Stimulated activated CD8-positive, alpha-beta memory T cell treated with anti-CD3 and anti-CD28 coated beads, Interleukin-7, amount 100 ng/mL, for 24 hours (primary cell): ENCODE measurements around the gene NEO1.
"Not testable (repeated sequence)": the region's sequence is repeated elsewhere in the genome, so short reads cannot be mapped to it uniquely, and the experiment has no call there.

Experiments used
- DNase-seq: peaks from one replicate; pipeline ENCODE4 v3.0.0-alpha.2; 2020; ENCODE audit warnings: low read depth

The NEO1 gene

DNA sequence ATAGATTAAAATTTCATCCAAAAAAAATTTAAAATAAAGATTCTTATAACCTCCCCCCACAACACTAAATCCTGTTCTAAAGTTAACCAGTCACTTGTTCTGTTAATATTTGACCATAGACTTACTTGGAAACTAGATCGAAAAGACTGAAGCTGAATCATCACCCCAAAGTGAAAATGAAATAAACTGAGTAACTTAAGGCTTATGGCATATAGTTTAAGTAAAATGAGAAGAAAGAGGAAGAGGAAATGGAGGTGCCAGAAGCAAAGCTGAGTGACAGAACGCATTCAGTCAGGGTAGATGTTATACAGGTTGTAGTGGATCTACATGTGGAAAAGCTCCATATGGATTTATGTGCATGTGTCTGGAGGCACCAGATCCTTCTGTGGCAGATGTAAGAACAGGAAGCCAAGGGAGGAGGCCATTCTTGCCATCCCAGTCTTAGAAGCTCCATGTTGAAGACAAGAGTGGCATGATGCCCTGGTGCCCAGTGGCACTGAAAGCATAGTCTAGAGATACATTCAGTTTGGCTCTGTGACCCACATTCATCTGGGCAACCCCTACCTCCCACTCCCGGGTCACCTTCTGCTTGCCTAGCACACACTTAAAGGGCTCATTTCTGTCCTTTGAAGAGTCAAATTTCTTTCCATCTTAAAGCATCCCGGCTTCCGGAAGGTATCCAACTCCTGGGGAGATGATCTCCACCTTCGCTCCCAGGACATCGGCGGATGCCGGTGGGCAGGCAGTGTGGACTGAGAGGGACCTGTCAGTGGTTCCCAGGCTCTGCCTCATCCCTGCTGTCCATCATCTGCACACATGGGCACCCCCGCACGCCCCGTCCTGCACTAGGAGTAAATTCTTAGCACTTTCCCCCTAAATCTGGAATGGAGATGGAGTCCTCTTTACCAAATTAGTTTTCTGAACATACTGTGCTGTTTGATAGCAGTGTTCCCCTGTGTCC, 90.8 kb downstream of the NEO1 start:
- DNase-seq, result no peak

DNA sequence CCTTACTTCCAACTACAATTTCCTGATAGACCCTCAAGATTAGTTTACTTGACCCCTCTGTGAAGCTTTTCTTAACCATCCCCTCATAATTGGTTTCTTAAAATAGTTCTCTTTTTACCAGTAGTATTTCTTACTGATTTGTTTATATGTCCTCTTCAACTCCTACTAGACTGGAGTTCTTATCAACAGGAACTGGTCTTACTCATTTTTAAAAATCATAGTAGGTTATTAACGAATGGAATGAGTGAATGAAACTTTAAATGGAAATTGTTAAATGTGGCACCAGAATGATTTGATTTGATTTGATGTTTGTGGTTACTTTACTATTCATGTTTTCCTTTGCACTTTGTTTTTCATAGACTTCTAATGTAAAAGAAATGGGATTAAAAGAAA, 91.5 kb downstream of the NEO1 start:
- no peak for DNase-seq

DNA sequence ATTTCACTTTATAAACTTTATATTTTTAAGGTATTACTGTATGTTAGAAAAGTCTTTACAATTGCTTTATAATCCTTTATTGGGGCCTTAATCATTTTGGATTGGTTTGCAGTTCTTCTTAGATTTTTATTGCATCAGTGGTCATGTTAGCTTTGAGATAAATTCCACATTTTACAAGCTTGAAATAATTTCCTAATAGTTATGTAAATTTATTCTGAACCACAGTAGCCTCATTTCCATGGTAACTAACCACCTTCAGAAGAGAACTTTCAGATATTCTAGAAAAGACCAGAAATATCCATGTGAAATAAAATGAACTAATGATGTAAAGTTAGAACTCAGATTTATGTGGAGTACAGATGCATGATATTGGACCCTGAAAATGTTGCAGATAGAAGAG, 94.2 kb downstream of the NEO1 start:
- DNase-seq, result no peak

DNA sequence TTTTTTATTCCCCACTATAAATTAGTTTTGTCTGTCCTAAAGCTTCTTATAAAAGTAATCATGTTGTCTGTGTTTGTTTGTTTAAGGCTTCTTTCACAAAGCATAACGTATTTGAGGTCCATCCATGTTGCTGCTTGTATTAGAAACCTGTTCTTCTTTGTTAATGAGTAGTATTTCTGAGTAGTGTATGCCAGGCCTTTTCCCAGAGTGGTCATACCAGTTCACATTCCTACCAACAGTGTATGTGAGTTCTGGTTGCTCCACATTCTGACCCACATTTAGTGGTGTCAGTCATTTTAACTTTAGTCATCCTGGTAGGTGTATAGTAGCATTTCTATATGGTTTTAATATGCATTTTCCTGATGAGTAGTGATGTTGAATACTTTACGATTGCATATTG, 98.6 kb downstream of the NEO1 start:
- DNase-seq, result no peak

DNA sequence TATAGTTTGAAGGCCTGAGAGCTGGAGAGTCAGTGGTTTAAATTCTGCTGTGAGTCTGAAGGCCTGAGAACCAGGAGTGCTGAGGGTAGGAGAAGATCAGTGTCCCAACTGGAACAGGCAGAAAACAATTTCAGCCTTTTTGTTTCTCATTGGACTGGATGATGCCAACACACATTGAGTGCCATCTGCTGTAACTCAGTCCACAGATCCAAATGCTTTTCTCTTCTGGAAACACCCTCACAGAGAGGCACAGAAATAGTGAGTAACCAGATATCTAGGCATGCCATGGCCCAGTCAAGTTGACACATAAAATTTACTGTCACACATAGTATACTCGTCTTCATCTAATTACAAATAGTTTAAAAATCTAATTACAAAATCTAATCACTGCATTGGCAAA, 100.8 kb downstream of the NEO1 start:
- DNase-seq, result no peak

DNA sequence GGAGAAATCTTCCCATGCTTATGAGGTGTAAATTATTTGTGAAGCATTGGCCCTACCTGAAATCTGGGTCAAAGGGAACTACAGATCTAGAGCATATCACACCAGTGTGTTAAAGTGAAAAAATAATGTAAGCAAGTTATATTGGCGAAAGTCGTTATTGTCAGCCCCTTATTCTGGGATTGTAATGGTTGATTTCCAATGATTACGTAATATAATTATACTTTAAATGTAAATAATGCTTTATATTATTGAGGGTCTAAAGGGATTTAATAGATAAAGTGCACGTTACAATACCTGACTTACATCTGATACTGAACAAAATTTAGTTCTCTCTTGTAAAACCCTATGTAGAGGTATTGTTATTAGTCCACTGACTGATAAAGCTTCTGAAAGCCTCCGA, 101.2 kb downstream of the NEO1 start:
- no peak for DNase-seq

DNA sequence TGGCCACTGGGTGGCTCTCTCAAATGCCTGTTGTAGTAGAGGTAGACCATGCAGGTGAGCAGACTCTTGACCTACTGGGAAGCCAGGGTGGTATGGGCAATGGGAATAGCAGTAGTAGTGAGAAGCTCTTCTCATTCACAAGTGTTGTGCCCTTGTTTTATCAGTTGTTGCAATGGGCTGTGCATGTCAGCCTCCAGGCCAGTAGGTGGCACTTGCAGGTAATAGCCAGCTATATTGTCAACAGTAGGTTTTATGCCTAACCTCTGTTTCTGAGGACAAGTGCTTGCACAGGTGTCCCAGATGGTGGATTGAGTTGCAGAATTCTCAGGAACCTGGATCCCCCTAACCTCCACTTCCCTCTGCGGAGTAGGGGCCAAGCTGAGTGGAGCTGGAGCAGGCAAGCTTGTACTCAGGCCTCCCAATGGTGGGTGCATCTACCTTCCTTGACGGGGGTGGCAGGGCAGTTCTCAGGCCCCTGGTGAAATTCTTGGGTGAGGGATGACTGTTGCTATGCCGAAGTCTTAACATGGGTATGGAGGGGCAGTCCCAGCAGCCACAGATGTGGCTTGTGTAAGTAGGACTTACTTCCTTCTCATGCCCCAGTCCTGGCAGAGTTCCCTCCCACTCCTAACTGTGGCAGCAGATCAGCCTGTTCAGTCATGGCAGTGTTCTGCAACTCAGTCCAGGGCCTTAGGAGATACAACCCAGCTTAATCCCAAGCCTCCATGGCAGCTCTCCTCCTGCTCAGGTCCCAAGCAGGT, 104.3 kb downstream of the NEO1 start:
- no peak for DNase-seq

DNA sequence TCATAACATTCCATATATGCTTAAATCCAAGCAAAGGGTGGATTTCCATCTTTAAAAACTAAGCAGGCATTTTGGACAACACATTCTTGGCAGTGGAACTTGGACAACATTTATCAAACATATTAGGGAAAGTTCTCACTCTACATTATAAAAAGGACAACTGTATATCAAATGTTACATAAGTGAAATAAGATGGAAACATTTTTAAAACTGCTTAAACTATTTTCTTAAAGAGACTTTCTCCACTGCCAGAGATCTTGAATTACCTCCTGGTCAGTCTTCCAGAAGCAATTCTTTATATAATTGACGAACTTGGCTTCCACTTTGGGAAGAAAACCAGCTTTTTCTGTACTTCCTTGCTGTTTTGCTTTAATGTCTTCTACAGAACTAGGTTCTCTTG, 109.3 kb downstream of the NEO1 start:
- DNase-seq, result no peak

DNA sequence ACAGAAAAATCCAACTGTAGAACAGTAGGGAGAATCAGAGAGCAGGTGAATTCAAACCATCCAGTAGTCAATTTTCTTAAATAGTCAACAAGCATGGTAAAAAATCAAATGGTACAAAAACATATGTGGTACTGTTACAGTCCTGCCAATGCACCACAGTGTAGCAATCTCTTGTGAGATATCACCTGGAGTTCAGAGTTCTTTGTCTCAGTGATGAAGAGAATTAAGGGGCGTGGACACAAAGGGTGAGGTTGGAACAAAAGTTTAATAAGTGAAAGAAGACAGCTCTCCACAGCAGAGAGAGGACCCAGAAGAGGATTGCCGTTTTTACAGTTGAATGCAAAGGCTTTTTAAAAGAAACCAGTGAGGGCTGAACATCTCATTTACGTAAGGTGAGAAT, 113.2 kb downstream of the NEO1 start:
- no peak for DNase-seq

DNA sequence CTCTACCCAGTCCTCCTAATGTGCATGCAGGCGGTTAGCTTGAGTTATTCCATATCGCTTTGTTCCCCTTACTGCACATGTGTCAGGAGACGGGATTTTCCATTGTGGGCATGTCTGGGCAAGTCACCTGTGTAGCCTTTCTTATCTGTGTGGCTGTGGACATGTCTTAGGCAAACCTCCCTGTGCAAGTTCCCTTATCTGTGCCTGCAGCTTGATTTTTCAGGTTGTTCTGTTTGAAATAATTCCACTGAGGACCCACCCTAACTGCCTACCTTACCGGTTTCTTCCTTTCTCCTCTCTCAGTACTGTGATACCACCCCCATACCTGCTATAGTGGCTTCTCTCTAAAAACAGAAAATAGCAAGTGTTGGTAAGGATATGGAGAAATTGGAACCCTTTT, 113.6 kb downstream of the NEO1 start:
- no peak for DNase-seq

DNA sequence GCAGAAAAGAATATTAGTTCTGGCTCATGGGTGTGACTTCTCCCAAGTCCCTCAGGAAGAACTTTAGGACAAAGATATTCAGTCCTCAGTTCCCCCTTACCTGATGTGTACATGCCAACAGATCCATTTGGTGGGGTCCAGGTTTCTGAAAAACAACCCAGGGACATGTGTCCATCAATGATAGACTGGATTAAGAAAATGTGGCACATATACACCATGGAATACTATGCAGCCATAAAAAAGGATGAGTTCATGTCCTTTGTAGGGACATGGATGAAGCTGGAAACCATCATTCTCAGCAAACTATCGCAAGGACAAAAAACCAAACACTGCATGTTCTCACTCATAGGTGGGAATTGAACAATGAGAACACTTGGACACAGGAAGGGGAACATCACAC, 114.4 kb downstream of the NEO1 start:
- not testable (repeated sequence) for DNase-seq

DNA sequence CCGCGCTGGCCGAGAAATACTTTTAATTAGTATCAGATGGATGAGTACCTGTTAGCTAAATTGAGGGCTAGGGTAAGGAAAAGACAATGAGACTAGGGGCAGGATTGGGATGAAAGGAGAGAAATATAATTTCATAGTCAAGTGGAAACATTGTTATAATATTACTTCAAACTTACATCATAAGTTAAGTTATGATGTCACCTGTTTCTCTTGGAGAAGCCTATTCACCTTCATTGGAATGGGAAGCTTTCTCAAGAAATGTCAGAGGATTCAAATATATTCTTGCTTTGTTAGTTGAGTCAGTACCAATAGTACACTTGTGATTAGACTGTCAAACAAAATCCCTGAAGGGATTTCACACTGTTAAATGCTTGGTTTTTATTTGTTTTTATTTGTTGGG, 116.2 kb downstream of the NEO1 start:
- no peak for DNase-seq

DNA sequence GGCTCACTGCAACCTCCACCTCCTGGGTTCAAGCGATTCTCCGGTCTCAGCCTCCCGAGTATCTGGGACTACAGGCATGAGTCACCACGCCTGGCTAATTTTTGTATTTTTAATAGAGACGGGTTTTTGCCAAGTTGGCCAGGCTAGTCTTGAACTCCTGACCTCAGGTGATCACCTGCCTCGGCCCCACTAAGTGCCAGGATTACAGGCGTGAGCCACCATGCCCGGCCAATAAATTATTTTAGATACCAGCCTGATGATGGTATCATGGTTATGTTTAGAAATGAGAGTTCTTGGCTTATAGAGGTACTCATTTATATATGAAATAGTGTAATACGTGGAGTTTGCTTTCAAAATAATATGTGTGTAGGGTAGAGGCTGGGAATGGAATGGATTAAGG, 119.4 kb downstream of the NEO1 start:
- DNase-seq, result no peak

DNA sequence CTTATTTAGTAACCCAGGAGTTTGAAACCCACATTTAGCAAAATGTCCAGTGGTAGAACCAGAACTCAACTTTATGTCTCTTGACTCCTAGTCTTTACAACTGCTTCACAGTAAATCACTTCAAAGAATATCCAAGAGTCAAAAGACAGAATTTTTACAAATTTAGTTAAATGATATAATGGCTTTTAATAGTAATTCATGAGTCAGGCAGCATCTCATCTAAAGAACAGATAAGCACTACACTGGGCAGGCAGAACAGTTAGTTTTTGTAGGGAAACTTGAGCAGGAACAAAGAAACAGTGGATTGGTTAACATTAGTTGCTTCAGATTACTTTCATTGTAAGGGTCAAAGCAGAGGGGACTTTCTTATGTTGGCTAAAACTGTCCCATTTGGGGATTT, 120.2 kb downstream of the NEO1 start:
- DNase-seq, result no peak

DNA sequence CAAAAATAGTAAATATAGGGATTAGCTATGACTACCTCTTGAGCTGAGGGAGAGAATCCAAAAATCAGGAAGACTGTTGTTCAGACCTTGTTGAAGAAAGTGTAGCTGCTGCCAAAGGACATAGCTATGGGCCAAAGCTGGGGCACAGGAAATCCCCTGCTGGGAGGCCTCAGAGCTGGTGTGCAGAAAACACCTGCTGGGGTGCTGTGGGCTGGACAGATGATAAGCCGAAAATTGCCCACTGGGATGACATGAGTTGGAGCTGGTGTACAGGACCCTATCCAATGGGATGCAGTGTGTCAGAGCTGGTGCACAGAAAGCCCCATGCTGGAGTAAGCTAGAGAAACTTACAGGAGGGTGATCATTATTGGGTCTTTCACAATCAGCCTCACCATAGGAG, 121.9 kb downstream of the NEO1 start:
- no peak for DNase-seq

DNA sequence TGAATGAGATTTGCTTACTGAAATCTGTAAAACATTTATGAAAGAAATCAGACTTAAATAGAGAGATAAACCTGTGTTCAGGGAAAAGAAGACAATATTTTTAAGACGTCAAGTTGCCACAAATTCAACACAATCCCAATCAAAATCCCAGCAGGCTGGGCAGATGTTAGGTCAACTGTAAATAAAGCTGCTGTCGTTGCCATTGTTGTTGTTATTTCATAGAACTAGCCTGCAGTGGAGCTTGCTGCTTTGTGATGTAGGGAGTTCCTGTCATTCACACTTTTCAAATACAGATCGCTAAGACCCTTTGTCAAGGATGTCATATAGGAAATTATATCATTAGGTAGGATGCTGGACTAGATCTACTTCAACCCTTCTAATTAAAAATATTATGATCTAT, 123.1 kb downstream of the NEO1 start:
- no peak for DNase-seq

DNA sequence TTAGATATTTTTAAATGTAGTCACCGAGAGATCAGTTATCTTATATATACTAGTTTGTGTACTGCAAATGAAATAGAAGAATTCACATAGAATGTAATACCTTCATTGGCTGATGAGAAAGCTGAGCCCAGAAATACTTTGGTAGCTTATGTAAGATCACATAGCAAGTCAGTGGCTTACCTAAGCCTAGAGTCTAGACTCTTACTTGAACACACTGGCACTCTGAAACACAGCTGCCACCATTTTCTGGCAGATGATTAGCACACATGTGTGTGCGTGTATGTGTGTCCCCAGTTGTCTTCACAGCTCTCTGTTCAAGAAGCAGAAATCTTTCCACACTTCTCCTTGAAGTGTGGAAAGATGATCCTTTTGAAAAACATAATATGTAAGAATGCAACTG, 124.3 kb downstream of the NEO1 start:
- DNase-seq, result no peak

DNA sequence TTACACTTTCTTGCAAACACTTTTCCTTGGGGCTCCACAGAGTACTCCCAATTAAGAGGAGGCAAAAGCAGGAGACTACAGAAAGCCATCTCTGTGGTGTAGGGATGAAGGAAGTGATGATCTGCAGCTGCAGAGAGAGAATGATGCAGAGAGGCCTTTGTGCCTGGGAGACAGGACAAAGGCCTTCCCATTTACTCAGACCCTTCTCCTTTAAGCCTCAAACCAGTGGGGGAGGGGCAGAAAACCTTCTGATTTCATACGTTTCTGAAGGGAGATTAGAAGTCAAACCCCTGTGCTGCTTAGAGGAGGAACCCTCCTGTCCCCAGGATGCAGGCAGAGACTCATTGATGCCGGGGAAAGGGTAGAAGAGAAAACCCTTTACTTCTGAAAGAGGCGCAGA, 130.8 kb downstream of the NEO1 start:
- no peak for DNase-seq

DNA sequence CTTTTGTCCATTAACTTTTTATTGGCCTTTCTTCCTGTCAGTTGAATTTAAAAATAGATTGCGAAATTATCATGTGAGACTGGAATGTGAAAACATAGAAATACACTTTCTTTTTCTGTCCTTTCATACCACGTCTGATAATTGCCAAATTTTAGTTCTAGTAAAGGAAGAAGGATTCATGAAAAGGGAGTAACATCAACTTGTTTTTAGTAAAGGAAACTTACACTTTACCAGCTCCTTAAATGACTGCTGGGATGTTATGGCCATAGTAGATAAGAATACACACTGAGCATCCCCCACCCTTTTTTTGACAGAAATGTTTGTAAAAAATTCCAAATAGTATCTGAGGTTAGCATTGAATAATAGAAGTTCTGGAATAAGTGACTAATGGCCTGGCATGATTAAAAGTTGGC, 137.9 kb downstream of the NEO1 start:
- DNase-seq, result no peak

DNA sequence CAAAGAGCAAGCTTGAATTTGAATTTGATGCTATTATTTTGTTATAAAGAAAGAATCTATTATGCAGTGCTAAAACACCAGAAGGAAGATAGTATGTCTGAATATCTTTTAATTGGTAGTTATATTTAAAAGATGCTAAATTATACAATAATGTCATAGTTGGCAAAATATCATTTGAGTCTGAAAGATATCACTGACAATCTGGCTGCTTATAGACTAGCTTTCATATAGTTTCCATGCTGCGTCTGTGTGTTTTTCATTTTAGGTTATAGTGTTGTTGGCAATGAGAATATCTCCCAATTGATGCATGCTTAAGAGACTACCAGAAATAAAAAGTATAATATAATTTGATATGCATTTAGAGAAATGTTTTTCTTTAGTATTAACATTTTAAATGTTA, 142.9 kb downstream of the NEO1 start:
- DNase-seq, result no peak

DNA sequence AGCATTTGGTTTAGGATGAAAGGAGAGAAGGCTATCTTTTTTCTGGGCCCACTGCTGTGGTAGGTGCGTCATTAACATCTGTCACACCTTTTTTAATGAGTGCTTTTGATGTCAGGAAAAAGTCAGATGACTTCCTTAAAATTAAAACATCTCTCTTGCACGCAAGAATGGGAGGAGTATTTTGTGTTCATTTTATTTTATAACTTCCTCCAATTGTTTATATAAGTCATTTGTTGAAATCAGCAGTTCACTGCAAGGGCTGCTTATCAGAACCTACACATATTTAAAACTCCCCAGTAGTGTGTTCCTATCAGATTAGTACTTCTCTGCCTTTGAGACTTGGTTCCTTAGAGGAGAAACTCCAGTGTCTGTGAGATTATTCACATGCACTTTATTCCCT, 143.8 kb downstream of the NEO1 start:
- DNase-seq, result no peak

DNA sequence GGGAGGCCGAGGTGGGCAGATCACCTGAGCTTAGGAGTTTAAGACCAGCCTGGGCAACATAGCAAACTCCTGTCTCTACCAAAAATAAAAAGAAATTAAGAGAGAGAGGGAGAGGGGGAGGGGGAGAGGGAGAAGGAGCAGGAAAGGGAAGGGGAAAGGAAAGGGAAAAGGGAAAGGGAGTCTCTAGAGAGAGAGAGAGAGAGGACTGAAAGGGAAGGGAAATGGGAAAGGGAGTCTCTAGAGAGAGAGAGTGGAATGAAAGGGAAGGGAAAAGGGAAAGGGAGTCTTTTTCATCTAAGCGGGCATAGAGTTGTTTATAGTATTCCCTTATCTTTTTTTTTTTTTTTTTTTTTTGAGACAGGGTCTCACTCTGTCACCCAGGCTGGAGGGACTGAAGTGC, 148.1 kb downstream of the NEO1 start:
- DNase-seq, result no peak

DNA sequence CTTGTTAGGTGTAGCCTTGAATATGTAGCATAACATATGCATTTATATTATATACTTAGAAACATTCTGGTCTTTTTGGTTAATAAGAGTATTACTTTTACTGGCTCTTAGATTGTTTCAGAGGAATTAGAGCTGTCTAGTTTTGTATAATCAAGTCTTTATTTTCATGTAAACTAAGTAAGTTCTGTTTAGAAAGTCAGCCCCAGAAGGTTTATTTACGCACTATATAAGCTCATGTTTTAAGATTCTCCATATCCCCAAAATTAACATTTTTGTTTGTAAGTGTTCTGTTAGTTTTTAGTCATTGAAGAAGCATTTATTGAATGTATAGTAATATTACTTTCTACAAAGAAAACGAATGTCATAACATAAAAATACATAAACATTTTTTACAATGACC, 158.4 kb downstream of the NEO1 start:
- no peak for DNase-seq

DNA sequence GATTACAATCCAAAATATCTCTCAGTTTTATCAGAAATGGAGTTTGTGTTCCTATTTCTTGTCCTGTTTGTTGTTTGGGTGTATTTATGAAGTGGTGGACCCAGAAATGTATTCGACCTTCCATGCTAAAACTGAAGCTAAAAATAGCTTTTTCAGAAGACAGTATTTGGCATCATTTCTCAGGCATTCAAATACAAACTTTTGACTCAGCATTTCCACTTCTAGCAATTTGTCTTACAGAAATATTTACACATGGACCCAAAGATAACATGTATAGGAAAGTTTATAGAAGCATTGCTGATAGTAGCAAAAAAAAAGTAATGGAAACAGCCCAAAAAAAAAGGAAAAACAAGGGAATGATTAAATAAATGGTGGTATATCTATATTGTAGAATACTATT, 160.2 kb downstream of the NEO1 start:
- DNase-seq, result no peak
